HG03135 (cell line): ENCODE results near the gene PADI4.

Experiments used
- ATAC-seq: cut with Tn5 transposase; IDR thresholded peaks from one replicate; pipeline ENCODE4 v1.9.1; 2021; ENCODE audit warnings: mild to moderate bottlenecking, moderate library complexity; ENCODE audit not compliant: unreplicated experiment

PADI4 gene

GRCh38 chr1:17346046-17346789, 38.2 kb downstream of the PADI4 start:
- ATAC-seq, result no peak

GRCh38 chr1:17347769-17348592, 40.0 kb downstream of the PADI4 start:
- no peak for ATAC-seq

- no peak for ATAC-seq
Observed at GRCh38 chr1:17348593-17349234, 40.7 kb downstream of the PADI4 start.

GRCh38 chr1:17350083-17350482, 42.1 kb downstream of the PADI4 start:
- ATAC-seq, result no peak

- ATAC-seq, result no peak
Observed at GRCh38 chr1:17350928-17351446, 43.0 kb downstream of the PADI4 start.

DNA sequence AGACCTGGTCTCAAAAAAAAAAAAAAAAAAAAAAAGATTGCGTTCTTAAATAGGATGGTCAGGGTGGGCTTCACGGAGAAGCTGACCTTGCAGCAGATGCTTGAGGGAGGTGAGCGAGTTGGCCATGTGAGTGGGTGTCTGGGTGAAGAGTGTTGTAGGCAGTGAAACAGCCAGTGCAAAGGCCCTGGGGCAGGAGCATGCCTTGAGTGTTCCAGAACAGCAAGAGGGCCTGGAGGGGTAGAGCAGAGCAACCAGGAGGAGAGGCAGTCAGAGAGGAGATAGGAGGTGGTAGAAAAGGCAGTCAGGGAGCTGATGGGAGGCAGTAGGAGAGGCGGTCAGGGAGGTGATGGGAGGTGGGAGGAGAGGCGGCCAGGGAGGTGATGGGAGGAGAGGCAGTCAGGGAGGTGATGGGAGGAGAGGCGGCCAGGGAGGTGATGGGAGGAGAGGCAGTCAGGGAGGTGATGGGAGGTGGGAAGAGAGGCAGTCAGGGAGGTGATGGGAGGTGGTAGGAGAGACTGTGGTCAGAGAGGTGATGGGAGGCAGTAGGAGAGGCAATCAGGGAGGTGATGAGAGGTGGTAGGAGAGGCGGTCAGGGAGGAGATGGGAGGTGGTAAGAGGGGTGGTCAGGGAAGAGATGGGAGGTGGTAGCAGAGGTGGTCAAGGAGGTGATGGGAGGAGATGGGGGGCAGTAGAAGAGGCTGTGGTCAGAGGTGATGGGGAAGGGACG, 43.8 kb downstream of the PADI4 start:
- ATAC-seq, result no peak

DNA sequence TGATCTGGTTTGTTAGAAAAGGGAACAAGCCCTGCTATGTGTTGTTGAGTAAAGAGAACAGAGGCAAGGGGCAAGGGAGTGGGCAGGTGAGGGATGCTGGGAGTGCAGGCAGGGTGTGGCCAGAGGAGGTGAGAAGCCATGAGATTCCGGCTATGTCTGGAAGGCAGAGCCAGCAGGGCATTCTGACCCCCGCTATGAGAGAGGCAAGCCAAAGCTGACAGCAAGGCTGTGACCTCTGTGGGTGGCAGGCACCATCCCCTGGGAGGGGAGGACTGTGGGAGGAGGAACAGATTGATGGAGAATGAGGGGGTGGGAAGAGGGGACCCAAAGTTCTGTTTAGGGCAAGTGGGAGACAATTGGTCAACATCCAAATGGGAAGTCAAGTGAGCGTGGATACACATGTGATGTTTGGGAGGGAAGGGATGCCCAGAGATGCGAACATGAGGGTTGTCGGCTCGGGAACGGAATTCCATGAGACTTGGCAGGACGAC, 44.5 kb downstream of the PADI4 start:
- ATAC-seq, result no peak

- no peak for ATAC-seq
Observed at GRCh38 chr1:17355898-17356297, 47.9 kb downstream of the PADI4 start.

- ATAC-seq, result no peak
Observed at GRCh38 chr1:17356387-17357026, 48.5 kb downstream of the PADI4 start.

- ATAC-seq, result no peak
Observed at GRCh38 chr1:17358557-17358956, 50.6 kb downstream of the PADI4 start.

DNA sequence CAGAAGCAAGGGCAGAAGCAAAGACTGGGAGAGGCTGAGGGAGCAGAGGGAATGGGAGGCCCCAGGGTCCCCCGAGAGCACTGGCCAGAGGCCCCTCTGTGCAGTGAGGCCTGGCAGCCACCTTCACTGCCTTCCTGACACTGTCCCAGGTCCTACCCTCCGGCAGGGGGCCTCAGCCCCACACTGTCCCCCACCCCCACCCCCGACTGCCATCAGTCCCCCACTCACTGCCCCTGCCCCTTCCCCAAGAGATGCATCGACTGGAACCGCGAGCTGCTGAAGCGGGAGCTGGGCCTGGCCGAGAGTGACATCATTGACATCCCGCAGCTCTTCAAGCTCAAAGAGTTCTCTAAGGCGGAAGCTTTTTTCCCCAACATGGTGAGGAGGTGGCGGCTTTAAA, 51.0 kb downstream of the PADI4 start:
- no peak for ATAC-seq

DNA sequence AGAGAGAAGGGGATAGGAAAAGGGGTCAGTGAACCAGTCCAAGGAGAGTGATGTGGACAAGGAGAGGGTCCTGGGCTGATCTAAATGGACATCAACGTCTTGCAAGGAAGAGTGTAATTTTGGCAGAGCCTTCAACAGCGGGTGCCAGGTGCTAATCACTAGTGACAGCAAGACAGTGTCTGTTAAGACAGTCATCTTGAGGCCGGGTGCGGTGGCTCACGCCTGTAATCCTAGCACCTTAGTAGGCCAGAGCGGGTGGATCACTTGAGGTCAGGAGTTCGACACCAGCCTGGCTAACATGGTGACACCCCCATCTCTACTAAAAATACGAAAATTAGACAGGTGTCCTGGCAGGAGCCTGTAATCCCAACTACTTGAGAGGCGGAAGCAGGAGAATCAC, 51.8 kb downstream of the PADI4 start:
- no peak for ATAC-seq

- ATAC-seq, result no peak
Observed at GRCh38 chr1:17360272-17360956, 52.4 kb downstream of the PADI4 start.

DNA sequence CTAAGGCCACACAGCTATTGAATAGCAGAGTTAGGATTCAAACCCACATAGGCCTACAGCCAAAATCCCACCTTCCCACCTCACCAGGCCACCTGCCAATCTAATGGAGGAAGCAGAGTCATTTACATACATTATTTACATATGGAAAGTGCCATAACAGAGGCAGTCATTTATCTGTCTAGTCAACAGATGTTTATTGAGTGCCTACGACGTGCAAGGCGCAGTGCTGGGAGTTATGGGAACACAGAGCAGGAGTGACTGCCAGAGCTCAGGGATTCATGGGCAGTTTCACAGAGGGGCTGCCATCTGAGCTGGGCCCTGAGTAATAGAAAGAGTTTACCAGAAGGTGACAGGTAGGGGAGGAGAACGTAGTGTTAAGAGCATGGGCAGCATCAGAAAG, 53.7 kb downstream of the PADI4 start:
- no peak for ATAC-seq

GRCh38 chr1:17363351-17363750, 55.4 kb downstream of the PADI4 start:
- ATAC-seq, result no peak

GRCh38 chr1:17363771-17364170, 55.8 kb downstream of the PADI4 start:
- no peak for ATAC-seq

GRCh38 chr1:17365293-17365692, 57.3 kb downstream of the PADI4 start:
- no peak for ATAC-seq

GRCh38 chr1:17369466-17369865, 61.5 kb downstream of the PADI4 start:
- no peak for ATAC-seq

- no peak for ATAC-seq
Observed at GRCh38 chr1:17370618-17371017, 62.6 kb downstream of the PADI4 start.

GRCh38 chr1:17371896-17372295, 63.9 kb downstream of the PADI4 start, which contains the start of gene PADI6:
PADI6 (plus strand) TSS chr1:17372196; CDS start chr1:17372246, 50 bp downstream.
- ATAC-seq, result no peak
